Measurements from ENCODE around the gene SPOCK3.

The SPOCK3 gene

DNA sequence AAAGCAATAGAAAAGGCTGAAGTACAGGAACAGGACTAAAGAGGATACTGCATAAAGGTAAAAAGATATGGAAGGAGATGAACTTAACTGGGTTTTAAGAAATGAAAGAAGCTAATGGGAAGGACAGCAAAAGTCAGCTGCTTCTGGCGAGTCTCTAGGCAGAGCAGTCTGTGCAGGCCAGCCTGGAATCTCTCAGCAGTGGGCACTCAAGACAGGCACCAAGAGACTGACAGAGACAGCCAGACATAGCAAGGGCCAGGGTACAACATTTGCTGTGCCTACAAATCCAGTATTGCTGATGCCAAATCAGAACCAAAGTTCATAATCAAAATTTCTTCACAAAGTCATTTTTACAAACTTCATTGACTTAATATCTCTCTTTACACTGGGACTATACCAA lies 62.4 kb downstream of the SPOCK3 start:
- DNase-seq, result no peak

GRCh38 chr4:167168611-167169010 lies 65.7 kb downstream of the SPOCK3 start:
- no peak for DNase-seq

- DNase-seq, result no peak
These were observed 83.7 kb downstream of the SPOCK3 start for GRCh38 chr4:167150587-167150986.

- DNase-seq, result no peak
These were observed 89.7 kb downstream of the SPOCK3 start for GRCh38 chr4:167144605-167145004.

- DNase-seq, result no peak
These were observed 91.3 kb downstream of the SPOCK3 start for GRCh38 chr4:167143018-167143417.

GRCh38 chr4:167136270-167136669 lies 98.0 kb downstream of the SPOCK3 start:
- DNase-seq, result no peak

GRCh38 chr4:167129146-167129545 lies 105.1 kb downstream of the SPOCK3 start:
- DNase-seq, result no peak

GRCh38 chr4:167119392-167119791 lies 114.9 kb downstream of the SPOCK3 start:
- DNase-seq, result no peak

- DNase-seq, result no peak
These were observed 117.0 kb downstream of the SPOCK3 start for GRCh38 chr4:167117273-167117672.

GRCh38 chr4:167114416-167114971 lies 119.8 kb downstream of the SPOCK3 start:
- no peak for DNase-seq

DNA sequence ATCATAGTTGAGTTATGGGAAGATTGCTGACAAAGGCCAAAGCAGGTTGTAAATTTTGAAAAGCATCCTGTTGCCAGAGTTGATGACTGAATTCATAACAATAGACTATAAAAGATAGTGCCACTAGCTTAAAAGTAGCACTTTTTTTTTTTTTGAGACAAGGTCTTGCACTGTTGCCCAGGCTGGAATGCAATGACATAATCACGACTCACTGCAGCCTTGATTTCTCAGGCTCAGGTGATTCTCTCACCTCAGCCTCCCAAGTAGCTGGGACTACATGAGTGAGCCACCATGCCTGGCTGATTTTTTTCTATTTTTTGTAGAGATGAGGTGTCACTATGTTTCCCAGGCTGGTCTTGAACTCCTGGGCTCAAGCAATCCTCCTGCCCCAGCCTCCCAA lies 122.7 kb downstream of the SPOCK3 start:
- no peak for DNase-seq

- DNase-seq, result no peak
These were observed 123.2 kb downstream of the SPOCK3 start for GRCh38 chr4:167111092-167111491.

DNA sequence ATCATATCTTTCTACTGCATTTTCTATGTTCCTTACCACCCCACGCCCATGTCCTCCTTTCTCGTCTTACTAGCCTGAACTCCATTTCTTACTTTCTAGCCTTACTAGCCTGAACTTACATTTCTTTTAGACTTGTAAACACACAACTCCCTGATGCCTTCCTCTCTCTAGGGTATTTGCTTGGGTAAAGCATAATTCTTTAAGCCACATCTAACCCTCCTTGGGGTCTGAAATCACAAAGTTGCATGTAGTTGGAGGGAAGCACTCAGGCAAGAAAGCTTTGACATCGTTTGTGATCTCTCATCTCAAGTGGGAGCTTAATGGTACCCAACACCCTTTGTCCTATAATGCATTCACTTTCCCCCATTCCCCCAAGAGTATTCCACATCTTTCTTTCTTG lies 124.4 kb downstream of the SPOCK3 start:
- peak; percentile 49 for DNase-seq

GRCh38 chr4:167105857-167106256 lies 128.4 kb downstream of the SPOCK3 start:
- DNase-seq, result no peak

DNA sequence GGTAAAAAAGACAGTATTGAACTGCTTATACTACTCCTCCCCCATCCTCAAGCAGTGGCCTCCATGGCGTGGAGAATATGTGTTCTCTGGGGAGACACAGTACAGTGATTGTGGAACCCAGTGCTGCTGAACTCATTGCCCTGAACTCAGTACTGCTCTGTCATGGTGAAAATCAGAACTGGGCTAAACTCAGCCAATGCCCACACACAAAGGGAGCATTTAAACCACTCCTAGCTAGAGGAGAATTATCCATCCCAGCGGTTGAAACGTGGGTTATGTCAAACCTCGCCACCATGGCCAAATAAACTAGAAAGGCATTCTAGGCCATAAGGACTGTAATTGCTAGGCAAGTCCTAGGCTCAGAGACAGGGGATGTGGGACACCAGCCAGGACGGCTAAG lies 131.8 kb downstream of the SPOCK3 start:
- no peak for DNase-seq

DNA sequence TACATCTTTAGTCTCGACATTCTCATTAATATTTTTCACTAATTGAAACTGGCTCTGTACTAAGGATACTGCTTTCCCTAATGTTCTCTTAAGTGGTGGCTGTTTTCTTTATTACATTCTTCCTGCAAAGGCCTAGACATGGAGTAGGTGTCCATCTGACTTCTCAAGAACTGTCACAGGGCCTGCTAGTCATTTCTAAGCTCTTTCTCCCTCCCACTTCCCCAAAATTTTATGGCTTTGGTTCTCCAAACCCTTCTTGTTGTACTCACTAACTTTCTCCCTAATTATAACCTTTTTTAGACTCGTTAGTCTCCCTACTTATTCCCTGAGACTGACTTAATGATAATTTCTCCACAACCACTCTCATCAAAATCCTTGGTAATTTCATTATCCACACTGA lies 133.3 kb downstream of the SPOCK3 start:
- DNase-seq, result no peak

DNA sequence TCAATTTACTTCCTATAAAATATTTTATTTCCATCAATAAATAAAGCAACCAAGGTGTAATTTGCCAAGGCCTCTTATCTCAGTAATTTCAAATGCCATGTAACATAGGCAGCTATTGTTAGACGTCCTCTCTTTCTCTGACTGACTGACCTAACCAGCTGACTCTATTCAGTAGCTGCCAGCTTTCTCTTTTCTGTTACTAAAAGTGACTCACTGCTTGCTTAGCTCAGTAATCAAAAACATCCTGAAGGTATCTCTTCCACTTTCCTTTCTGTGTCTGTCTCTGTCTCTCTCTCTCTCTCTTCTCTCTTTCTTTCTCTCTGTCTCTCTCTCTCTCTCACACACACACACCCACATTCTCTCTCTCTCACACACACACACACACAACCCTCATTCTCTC lies 134.2 kb downstream of the SPOCK3 start:
- no peak for DNase-seq

- no peak for DNase-seq
These were observed 146.2 kb downstream of the SPOCK3 start for GRCh38 chr4:167088115-167088514.

DNA sequence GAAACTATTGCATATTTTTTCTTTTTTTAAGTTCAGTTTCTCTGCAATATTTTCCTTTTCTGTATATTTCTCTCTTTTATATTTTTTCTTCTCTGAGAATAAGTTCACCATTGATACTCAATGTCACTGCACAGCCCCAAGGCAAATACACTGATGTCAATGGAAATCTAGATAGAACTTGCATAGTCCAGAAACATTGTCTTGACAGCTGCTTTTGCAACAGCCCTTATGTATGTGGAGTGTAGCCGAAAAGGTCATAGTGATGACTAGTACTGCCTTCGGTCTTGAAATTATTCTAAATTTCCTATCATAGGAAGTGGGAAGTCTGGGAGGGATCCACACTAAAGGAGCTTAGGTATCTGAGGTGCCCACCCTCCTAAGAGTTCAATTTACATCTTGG lies 150.0 kb downstream of the SPOCK3 start:
- peak; percentile 71 for DNase-seq

- DNase-seq, result no peak
These were observed 154.5 kb downstream of the SPOCK3 start for GRCh38 chr4:167079762-167080161.

GRCh38 chr4:167052631-167053091 lies 181.6 kb downstream of the SPOCK3 start:
- peak; percentile 4 for DNase-seq

DNA sequence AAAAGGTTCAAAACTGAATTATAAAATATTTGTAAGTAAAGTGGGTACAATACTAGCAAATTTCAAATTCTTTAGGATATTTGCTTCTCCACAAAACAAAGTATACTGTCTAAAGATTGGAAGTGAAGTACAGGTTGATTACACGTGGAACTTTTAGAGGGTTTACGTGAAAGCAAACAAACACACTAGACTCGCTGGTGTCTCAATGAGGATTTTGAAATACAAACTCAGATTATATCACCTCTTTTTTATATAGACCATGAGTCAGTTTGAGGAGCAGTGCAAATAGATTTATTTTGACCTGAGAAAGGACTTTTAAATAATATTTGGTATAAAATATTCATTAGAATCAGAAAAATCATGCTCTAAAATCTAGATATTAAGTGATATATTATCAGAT lies 185.0 kb downstream of the SPOCK3 start:
- no peak for DNase-seq

DNA sequence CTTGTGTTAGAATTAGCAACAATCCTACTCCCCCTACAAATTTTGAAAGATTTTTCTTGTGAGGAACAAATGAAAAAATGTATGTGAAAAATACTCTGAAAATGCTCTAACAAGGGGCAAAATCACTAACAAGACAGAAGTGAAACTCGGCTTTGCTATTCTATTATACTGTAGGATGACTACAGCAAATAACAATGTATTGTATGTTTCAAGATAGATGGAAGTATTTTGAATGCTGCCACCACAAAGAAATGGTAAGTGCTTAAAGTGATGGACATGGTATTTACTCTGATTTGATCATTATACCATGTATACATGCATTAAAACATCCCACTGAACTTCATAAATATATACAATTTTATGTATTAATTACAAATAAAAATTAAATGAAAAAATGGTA lies 192.8 kb downstream of the SPOCK3 start:
- DNase-seq, result no peak

GRCh38 chr4:167035390-167035789 lies 198.9 kb downstream of the SPOCK3 start:
- DNase-seq, result no peak

DNA sequence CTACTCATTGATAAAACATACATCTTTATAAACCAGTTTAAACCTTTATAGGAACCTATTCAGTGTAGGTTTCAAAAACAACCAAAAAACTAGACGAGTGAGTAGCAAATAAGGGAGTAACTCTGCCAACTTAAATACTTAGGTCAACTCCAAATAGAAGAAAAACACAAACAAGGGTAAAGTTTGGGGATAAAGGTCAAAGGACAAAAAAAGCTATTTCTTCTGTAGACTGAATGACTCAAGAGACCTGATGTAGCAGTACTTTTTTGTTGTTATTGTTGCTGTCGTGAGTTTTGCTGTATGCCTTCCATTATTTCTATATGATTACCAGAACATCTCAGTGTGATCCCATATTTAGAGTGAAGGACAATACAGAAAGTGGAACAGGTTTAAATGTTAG lies 199.3 kb downstream of the SPOCK3 start:
- no peak for DNase-seq

DNA sequence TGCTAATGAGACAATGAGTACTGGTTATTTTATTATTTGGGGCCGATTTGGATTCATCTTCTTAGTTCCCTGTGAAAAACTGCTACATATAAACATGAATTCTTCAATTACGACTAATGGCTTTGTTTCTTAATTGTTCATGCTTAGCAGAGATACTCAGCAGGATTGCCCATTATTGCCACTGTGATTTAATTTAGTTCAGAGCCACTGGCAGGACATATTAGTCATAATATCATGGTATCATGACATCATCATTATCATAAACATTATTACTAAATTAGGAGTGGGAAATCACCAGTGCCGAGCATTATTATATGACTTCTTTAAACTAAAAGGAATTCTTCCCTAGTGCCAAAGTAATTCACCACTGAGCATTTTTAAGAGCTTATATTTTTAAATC lies 201.4 kb downstream of the SPOCK3 start:
- DNase-seq, result no peak

All from eye (tissue), 1 donor.